Measurements from ENCODE around the gene DCLK2.
"Not testable (repeated sequence)": the region's sequence is repeated elsewhere in the genome, so short reads cannot be mapped to it uniquely, and the experiment has no call there.

The DCLK2 gene

DNA sequence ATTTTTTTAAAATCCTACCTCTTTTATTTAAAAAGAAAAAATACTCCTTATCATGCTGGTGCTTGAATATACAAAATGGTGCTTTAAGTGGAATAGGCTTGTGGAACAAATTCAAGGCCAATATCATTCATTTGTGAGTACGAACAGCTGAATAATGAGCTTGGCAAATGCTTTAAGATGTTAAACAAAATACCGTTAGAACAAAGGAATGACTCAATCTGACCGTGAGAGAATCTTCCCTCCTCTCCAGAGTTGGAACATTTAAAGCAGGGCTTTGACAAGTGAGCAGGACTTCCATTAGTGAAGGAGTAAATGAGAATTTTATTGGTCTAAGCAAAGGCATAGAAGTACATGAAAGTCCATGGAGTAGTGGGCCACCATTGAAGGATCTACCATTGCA is 74.5 kb downstream of the DCLK2 start:
- DNase-seq (ENCODE audit: low spot score): no peak

DNA sequence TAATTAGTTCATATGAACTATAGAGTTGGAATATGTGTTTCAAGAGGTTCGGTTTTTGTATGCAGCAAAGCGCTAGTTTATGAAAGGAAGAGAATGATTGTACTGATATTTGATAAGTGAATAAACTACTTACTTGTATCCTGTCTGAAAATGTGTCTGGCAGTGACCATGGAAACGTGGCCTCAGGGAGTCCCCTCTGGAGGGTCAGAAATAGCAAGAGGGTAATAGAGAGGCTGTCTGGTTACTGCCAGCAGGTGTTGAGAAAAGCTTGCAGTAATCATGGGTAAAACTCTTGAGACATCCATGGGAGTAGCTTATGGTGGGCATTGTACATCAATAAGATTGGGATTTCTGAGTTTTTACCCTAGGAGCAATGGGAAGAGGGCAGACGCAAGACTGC is 77.1 kb downstream of the DCLK2 start:
- no peak for DNase-seq (ENCODE audit: low spot score)

DNA sequence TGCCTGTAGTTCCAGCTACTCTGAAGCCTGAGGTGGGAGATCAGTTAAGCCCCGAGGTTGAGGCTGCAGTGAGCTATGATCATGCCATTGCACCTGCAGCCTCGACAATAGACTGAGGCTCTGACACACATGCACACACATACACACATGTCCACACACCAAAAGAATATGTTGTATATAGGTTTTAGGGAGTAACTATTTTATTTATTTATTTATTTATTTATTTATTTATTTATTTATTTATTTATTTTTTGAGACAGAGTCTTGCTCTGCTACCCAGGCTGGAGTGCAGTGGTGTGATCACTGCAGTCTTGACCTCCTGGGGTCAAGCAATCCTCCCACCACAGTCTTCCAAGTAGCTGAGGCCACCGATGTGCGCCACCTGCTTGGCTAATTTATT is 78.3 kb downstream of the DCLK2 start:
- no peak for DNase-seq (ENCODE audit: low spot score)

DNA sequence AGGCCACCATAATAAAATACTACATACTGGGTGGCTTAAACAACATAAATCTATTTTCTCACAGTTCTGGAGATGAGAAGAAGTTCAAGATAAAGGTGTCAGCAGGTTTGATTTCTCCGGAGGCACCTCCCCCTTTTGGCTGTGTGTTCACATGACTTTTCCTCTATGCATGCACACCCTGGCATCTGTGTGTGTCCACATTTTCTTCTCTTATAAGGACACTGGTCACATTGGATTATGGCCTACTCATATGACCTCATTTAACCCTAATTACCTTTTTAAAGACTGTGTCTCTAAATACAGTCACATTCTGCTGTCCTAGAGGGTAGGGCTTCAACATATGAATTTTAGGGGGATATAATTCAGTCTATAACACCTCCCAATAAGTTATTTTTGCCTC is 79.8 kb downstream of the DCLK2 start:
- no peak for DNase-seq (ENCODE audit: low spot score)

DNA sequence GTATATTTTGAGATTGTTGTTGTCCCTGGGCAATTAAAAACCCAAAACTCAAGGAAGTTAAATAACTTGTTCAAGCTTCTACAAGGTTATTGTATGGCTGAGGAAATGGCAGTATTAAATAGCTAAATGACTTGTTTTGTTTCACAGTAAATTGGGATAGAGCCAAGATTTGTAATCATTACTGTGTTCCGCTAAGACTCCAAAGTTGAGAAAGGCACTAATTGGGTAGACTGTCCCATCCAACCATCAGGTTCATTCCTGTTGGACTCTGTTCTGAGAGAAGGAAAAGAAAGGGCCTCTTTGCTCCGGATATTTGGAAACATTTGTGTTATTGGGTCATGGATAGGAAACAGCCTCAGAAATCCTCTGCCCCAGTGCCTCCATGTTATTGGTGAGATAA is 82.2 kb downstream of the DCLK2 start:
- DNase-seq (ENCODE audit: low spot score): no peak

DNA sequence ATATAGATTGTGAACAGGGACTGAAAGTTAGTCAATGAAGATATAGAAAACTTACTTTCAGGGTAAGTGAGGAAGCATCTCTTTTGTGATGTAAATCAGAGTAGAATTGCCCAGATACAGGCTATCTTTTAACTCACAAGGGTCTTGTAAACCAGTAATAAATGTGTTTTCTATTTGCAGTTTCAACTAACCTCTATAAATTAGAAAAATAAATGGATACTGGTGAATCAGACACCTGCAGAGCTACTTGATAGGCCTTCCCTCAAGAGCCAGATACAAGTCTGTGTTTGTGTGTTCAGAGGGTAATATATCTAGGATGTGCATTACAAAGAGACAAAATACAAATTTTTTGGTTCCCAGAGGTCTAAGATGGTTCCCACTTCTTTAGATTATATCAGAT is 82.9 kb downstream of the DCLK2 start:
- no peak for DNase-seq (ENCODE audit: low spot score)

DNA sequence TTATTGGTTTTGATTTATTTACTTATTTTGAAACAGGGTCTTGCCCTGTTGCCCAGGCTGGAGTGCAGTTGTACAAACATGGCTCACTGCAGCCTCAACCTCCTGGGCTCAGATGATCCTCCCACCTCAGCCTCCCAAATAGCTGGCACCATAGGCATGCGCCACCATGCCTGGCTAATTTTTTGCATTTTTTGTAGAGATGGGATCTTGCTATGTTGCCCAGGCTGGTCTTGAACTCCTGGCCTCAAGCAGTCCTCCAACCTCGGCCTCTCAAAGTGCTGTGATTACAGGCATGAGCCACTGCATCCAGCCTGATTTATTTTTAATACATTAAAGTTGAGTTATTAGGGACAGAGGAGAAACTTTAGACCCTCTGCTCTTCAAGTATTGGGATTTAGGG is 83.8 kb downstream of the DCLK2 start:
- not testable (repeated sequence) for DNase-seq (ENCODE audit: low spot score)

DNA sequence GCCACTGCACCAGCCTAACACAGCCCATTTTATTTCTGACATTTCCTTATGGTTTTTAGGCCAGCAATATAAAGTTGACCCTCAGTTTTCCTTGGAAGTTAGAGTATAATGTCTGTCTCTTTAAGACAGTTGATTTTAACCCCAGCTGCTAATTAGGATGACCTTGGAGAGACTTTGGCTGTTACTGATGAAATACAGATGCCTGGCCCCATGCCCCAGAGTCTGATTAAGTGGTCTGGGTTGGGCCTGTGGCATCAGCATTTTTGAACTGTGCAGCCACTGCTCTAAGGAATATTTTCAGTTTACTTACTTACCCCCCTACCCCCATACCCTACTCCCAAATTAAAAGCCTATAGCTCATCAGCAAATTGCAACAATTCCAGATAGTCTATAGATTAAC is 85.8 kb downstream of the DCLK2 start:
- no peak for DNase-seq (ENCODE audit: low spot score)

DNA sequence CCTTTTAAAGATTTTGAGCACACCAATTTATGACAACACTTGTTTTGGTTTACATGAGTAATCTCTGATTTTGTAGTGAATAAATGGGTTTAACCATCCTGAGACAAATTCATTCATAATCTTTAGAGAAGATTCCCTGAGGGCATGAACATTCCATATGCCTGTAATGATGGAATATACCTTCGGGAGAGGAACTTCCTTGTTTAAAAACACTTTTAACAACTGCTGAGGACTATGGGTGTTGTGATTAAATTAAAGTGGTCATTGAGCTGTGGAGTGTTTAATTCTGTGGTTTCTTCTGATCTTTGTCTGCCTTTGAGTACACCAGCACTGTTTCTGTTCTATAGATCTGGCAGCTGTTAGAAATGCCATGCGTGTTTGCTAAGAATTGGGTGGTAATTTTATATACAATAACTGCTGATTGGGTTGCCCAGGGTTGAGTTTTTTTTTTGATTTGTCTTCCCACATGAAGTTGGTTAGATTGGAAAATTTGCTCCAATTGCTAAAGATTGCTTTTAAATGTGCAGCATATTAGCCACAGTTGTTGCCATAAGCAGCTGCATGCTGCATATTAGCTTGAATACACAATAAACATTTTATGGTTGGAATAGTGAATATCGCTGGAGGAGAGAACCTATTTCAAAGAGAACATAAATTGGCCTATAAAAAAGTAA is 86.8 kb downstream of the DCLK2 start:
- DNase-seq (ENCODE audit: low spot score): no peak

DNA sequence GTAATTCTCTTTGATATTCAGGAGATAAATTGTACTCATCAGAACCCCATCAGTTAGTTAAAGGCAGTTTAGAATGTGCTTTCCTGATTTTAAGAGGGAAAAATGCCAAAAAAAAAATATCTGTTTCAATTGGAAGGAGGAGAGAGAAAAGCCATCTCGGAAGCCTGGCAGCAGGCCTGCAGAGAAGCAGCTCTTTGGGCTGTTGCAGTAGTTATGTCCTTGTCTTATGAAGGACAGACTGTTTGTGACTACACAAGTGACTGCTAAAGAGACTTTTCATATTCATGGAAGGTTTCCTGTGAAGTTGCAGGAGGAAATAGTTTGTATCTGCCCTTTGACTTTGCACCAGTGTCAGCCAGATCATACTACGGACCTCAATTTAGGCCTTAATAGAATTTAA is 88.8 kb downstream of the DCLK2 start:
- no peak for DNase-seq (ENCODE audit: low spot score)

DNA sequence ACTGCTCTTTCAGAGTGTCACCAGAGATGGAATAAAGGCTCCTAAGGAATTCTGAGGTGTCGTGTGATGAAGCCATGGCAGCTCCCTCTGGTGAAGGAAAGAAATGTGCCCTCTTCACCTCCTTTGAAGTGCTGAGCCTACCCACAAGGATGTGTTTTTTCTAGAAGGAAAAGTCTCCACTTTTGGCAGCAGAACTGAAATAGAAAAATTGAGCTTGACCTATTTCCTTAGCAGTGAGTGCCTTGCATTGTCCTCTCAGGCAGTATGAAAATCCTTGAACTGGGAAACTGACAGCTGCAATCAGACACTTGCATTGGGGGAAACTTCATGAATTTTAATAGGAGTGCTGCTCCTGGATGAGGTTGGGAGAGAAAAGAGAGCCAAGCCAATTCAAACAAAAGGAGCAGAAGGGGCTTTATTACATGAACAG is 95.2 kb downstream of the DCLK2 start:
- DNase-seq (ENCODE audit: low spot score): peak; percentile 24

DNA sequence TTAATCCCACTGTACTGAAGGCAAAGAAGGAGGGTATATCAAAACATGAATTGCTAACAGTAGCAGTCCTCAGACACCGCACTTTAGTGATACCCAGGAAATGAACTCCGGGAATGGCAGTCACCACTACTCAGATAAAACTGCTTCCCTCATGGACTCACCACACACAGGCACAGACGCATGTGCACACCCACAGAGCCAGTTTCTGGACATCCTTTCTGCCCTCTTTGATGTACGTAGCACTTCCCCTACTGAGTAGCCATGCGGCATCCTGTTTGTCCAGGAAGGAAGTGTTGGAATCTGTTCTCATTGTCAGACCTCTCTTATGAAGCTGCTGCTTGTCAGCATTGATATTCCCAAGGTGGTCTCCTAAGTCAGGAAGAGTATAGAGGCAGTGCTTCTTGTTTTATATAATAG is 95.7 kb downstream of the DCLK2 start:
- DNase-seq (ENCODE audit: low spot score): no peak

DNA sequence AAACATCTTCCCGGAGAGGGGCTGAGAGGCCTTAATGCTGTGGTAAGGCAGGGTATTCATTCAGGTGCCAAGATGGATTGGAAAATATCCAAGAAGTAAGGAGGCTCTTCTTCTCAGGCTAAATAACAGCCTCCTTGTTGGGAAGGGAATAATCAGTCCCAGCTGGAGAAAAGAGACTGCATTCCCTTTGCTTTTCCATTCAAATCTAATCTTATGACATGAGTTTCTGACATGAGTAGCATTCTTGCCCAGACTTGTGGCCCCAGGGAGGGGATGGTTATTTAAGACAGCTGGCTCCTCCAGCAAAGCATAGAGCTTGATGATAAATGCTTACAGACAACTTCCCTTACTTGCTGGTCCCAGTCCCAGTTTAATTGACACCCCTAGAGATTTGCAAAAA is 98.3 kb downstream of the DCLK2 start:
- peak; percentile 43 for DNase-seq (ENCODE audit: low spot score)

DNA sequence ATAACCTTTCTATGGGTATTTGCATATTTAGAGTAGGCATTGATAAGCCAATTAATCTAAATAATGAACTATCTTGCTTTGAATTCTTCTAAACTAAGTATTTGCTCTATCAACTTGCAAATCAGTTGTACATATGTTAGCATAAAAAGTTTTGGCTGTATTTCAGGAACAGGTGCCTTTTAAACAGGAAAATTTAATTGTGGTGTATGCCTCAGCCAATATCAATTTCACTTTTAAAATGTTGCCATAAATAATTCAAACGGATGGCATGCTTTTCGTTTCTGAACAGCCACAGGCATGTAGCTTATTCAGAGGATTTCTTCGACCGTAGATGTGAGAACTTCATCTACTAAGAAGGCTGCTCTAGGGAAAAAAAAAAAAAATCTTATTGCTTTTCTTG is 99.9 kb downstream of the DCLK2 start:
- DNase-seq (ENCODE audit: low spot score): peak; percentile 37

DNA sequence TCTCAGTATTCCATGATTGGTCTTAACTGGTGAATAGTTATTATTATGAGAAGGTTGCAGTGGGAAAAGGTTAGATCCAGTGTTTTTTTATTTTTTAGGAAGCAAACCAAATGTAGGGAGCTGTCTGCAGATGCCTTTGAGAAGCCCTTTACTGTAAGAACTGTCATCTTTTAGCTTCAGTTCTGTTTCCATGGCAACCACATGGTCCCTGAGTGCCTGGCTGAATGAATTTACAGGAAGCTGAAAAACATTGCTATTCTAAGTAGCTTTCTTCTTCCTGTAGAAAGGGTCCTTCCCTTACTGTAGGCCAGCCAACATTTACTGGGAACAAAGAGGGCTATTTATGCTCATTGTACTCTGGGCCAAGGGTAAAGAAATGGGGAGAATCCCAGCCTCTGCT is 103.3 kb downstream of the DCLK2 start:
- peak; percentile 27 for DNase-seq (ENCODE audit: low spot score)

DNA sequence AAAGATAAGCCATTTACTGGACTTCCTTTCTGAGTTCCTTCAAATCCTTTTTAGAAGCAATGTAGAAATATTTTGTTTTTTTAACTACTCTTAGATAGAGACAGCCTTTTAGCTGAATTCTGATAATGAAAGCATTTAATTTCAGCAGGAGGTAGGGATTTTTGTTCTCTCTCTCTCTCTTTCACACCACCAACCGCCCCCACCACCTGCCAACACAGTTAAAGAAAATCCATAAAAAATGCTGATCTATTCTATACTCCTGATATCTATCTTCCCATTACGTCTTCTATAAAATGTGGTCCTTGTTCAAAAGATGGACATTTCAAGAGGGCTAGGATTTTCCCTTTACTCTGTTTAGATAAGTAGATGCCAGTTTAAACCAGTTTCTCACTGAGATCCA is 104.5 kb downstream of the DCLK2 start:
- no peak for DNase-seq (ENCODE audit: low spot score)

DNA sequence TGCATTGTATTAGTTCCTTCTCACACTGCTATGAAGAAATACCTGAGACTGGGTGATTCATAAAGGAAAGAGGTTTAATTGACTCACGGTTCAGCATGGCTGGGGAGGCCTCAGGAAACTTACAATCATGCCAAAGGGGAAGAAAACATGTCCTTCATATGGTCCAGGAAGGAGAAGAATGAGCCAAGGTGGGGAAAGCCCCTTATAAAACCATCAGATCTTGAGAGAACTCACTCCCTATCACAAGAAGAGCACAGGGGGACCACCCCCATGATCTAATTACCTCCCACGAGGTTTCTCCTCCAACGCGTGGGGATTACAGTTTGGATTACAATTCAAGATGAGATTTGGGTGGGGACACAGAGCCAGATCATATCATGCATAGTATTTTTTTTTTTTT is 106.8 kb downstream of the DCLK2 start:
- DNase-seq (ENCODE audit: low spot score): not testable (repeated sequence)

DNA sequence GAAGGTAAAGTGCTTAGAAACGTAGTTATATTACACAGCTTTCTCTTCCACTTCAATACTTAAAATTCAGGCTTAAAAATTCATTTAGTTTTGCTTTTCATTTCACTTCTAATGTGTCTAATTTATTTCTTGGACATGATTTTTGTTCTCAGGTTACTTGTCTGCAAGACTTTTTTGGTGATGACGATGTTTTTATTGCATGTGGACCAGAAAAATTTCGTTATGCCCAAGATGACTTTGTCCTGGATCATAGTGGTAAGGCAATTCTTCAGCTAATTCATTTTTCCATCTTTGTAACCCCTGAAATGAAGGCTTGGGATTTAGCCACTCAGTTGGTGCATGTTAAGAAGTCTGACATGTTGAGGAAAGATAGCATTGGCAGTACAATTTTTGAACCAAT is 114.7 kb downstream of the DCLK2 start:
- DNase-seq (ENCODE audit: low spot score): no peak

DNA sequence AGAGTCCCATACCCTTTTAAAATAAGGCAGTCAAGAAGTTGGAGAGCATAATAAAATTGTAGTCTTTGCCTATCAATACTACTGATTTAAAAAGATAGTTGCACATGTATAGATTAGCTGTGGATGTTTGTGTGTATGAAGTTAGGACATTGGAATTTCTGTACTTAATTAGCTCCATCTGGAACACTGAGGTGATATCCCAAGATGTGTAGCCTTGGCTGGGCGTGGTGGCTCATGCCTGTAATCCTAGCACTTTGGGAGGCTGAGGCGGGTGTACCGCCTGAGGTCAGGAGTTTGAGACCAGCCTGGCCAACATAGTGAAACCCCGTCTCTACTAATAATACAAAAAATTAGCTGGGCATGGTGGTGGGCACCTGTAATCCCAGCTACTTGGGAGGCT is 119.0 kb downstream of the DCLK2 start:
- not testable (repeated sequence) for DNase-seq (ENCODE audit: low spot score)

DNA sequence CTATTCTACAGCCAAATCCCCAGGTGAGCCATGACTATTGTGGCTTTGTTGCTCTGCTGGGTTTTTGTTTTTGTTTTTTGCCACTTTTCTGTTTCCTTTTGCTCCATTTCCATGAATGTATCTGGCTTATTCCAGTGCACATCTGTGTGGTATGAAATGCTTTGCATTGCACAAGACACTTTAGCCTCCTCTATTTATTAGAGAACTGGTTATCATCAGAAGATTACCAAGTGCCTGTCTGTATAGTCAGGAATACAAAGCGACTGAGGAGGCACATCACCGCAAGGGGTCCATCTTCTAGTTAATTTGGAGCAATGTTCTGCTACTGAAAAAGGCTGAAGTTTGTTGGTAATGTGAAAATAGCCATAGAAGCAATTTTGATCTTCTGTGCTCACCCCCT is 120.8 kb downstream of the DCLK2 start:
- DNase-seq (ENCODE audit: low spot score): no peak

DNA sequence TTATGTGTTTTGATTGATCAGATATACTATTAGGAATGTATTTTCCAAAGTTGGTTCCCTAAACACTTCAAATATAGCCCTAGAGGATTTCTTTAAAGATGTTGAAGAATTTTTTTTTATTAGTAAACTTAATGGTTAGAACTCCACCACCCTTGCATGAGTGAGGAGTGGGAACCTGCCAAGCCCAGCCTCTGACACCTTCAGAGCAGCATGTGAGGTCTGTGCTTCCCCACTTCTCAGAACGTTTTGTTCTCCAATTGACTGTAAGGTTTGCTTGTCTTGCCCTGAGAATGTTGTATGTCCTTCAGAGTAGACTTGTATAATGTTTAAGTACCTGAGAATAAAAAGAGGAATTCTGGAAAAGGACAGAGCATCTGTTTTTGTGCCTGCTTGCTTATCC is 126.8 kb downstream of the DCLK2 start:
- no peak for DNase-seq (ENCODE audit: low spot score)

DNA sequence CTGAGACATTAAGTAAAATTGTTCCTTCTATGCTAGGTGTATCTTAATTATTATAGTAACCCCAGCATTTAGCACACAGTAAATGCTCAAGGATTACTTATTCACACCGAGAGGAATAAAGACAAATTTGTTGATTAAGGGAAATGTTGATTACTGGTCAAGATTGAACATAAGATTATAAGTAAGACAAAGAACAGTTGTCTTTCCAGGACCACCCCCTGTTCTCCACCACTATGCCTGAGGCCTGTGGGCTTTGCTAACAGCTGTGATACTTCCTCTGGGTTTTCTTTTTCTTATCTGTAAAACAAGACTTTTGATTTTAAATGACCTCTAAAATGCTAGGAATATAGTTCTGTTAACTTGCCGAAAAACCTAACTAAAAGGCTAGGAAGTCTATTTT is 128.0 kb downstream of the DCLK2 start:
- no peak for DNase-seq (ENCODE audit: low spot score)

DNA sequence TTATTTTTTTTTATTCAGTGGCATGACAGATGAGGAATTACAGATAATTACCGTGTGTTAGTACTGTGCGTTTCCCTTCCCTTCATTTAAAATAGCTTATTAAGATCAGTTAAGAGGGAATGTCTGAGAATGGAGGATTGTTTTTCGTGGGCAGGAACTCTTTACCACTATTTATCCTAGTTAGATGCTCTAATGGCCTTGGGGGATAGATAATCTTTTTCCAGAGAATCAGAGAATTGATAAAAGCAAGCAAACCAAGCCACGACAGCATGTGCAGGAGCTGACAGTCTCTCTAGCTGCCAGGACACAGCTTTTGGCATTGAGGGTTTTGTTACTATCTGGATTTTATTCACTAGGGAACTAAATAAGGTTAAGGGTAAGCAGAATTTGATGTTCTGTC is 128.7 kb downstream of the DCLK2 start:
- no peak for DNase-seq (ENCODE audit: low spot score)

DNA sequence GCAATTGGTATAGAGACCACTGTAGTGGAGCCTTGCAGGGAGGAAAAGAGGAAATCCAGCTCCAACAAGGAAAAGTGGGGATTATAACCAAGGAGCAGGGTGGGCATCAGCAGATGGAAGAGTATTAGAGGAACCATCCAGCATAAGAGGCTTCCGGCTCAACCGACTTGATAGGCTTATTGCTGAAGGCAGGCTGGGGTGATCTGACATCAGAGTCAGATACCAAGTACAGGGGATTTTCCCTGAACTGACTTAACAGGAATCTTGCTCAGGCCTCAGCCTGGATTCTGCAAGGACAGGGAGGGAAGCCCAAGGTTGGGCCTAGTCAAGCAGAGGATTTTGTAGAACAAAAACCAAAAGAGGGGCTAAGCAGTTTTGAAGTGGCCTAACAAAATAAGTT is 129.6 kb downstream of the DCLK2 start:
- no peak for DNase-seq (ENCODE audit: low spot score)
